ENCODE measurements around the gene MYPOP.

MYPOP gene

DNA sequence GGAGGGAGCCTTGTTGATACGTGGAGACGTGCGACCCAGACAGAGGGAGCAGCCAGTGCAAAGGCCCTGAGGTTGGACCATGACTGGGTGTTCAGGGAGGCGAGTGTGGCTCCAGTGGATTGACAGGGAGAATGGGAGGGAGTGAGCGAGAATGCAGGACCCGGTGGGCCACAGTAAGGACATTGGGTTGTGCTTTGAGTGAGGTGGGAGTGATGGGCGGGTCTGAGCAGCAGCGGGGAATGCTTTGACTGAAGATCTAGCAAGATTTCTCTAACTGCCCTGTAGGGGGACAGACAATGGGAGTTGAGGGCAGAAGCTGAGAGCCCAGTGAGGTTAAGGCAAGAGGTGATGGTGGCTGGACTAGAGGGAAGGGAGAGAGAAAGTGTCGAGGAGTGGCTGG, 19.9 kb upstream of the MYPOP start:
- DNase-seq (ENCODE audit: low read depth) = no peak
- TF ChIP-seq, protein P1, sequence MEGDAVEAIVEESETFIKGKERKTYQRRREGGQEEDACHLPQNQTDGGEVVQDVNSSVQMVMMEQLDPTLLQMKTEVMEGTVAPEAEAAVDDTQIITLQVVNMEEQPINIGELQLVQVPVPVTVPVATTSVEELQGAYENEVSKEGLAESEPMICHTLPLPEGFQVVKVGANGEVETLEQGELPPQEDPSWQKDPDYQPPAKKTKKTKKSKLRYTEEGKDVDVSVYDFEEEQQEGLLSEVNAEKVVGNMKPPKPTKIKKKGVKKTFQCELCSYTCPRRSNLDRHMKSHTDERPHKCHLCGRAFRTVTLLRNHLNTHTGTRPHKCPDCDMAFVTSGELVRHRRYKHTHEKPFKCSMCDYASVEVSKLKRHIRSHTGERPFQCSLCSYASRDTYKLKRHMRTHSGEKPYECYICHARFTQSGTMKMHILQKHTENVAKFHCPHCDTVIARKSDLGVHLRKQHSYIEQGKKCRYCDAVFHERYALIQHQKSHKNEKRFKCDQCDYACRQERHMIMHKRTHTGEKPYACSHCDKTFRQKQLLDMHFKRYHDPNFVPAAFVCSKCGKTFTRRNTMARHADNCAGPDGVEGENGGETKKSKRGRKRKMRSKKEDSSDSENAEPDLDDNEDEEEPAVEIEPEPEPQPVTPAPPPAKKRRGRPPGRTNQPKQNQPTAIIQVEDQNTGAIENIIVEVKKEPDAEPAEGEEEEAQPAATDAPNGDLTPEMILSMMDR (IDR thresholded peaks at IDR 0.05; ENCODE audit: insufficient read depth, low read depth, low read length, missing control alignments) = no peak
- H3K4me3 ChIP-seq (ENCODE audit: low read length) = no peak overlapping the region

DNA sequence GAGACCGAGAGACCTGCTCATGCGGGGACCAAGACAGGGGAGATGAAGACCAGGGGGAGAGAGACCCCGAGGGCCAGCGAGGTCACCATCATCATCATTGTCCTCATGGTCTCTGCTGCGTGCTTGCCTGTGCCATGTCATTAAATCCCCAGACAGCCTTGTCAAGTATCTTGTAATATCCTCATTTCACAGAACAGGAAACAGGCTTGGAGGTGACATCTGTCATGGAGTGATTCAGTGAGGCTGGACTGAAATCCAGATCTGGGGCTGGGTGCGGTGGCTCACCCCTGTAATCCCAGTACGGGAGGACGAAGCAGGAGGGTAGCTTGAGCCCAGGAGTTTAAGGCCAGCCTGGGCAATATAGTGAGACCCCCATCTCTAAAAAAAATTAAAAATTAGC, 18.0 kb upstream of the MYPOP start:
- DNase-seq (ENCODE audit: low read depth) = peak; percentile 30
- H3K4me3 ChIP-seq (ENCODE audit: low read length) = no peak overlapping the region
- TF ChIP-seq, protein P1 (IDR thresholded peaks at IDR 0.05; ENCODE audit: insufficient read depth, low read depth, low read length, missing control alignments) = no peak

DNA sequence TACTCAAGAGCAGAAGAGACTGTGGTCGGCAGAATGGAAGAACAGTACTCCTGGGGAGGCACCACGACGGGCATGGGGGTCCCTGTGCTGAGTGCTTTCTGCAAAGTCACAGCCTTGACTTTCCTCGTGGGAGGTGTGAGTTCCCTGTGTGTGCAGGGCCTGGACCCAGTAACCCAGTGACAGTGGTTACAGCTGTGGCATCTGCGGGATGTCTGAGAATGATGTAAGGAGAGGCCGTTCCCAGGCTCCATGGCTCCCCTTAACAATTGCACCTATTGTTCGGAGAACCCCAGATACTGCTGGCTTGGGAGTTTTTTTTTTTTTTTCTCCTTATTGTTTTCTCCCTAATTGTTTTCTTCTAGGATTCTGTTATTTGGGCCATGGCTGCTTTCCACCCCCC, 17.3 kb upstream of the MYPOP start:
- DNase-seq (ENCODE audit: low read depth) = no peak

DNA sequence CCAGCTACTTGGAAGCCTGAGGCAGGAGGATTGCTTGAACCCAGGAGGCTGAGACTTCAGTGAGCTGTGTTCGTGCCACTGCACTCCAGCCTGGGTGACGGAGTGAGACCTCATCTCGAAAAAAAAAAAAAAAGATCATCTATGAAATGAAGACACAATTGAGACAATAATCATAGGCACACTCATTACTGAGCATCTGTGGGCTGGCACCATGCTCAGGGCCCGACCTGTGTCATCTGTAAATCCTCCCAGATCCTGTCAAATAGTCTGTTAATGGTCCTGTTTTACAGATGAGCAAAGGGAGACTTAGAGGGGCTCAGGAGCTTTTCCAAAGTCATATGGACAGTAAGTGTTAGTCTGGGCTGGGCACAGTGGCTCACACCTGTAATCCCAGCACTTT, 16.3 kb upstream of the MYPOP start:
- DNase-seq (ENCODE audit: low read depth) = no peak
- H3K4me3 ChIP-seq (ENCODE audit: low read length) = no peak overlapping the region
- TF ChIP-seq, protein P1 (IDR thresholded peaks at IDR 0.05; ENCODE audit: insufficient read depth, low read depth, low read length, missing control alignments) = no peak

More for the DNA sequence above, 17.3 kb upstream of the MYPOP start:
- TF ChIP-seq, protein P1 (IDR thresholded peaks at IDR 0.05; ENCODE audit: insufficient read depth, low read depth, low read length, missing control alignments) = no peak
- H3K4me3 ChIP-seq (ENCODE audit: low read length) = no peak overlapping the region

DNA sequence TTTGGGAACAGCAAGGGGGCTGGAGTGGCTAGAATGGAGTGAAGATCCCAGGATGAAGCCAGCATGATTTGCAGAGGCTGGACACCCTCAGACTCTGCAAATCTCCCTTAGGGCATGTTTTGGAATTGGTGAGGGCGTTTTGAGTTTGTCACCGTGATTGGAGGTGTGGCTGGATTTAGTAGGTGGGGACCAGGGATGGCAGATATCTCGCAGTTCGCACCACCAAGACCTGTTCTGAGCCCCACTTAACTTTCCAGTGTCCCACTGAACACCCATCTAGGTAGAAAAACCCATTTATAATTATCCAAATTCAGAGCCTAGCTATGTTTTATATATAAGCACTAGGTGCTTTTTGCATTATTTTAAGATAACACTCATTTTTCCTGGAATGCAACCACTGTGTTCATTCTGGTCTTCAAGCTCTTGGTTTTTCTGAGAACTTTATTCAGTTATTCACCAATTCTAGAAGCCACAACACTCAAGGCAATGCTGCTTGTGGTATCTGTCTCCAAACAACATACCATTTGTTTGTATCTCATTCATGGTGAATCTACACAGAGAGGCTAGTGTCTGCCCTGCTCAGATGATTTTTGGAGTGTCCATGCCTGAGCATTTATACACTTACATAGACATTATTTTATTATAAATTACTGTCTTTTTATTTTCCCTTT, 15.1 kb upstream of the MYPOP start:
- TF ChIP-seq, protein P1 (IDR thresholded peaks at IDR 0.05; ENCODE audit: insufficient read depth, low read depth, low read length, missing control alignments) = no peak
- H3K4me3 ChIP-seq (ENCODE audit: low read length) = no peak overlapping the region
- DNase-seq (ENCODE audit: low read depth) = no peak

DNA sequence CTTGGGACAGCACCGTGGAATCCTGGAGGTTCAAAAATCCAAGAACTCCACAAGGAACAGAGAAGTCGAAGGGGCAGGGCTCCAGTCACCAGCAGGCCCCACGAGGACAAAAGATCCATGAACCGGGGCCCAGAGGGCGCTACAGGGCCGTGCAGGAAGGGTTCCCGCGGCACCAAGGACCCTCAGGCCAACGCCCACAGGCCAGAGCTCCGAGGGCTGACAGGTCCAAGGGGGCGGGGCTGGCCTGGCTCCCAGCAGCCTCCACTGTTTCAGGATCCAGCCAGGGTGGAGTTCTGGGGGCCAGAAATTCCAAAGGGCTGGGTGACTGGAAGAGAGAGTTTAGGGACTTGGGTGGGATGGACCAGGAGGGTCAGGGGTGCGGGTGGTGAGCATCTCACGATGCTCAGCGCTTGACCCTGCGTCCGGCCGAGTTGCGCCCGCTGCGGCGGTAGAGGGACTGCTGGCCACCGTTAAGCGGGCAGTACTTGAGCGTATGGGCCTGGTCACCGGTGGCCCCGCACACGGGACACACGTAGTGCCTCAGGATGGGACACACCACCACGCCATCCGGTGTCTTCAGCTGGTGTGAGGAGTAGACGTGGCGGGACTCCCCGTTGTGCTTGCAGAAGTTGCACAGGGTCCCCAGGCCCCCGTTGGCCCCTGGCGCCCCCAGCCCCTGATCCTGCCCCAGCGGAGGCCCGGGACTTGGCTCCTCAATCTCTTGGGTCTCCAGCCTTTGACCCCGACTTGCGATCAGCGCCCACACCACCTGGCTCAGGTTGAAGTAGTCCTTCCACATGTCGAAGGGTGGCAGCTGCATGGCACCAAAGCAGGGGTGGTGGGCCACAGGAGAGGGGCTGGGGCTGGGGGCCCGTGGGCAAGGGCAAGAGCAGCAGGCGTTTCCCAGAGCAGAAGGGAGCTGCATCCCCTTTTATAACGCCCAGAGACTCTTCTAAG, 11.7 kb upstream of the MYPOP start, which contains the start of gene NANOS2:
NANOS2 (minus strand) TSS at position 905 of the 957 bp plus-strand sequence; CDS start at position 820, 85 bp downstream.
- TF ChIP-seq, protein P1 (IDR thresholded peaks at IDR 0.05; ENCODE audit: insufficient read depth, low read depth, low read length, missing control alignments) = no peak
- no peak within 1 kb of the TSS for H3K4me3 ChIP-seq (ENCODE audit: low read length)
- no peak for DNase-seq (ENCODE audit: low read depth)
